HG03060 (cell line): ENCODE results near the gene CCL21.
A peak's percentile ranks its signal among the peaks of the same experiment; 100 is the strongest.

ENCODE experiments used
- ATAC-seq: cut with Tn5 transposase; IDR thresholded peaks from one replicate; pipeline ENCODE4 v1.9.1; 2021; ENCODE audit warnings: low read depth, moderate number of reproducible peaks; ENCODE audit not compliant: unreplicated experiment

Gene CCL21

DNA sequence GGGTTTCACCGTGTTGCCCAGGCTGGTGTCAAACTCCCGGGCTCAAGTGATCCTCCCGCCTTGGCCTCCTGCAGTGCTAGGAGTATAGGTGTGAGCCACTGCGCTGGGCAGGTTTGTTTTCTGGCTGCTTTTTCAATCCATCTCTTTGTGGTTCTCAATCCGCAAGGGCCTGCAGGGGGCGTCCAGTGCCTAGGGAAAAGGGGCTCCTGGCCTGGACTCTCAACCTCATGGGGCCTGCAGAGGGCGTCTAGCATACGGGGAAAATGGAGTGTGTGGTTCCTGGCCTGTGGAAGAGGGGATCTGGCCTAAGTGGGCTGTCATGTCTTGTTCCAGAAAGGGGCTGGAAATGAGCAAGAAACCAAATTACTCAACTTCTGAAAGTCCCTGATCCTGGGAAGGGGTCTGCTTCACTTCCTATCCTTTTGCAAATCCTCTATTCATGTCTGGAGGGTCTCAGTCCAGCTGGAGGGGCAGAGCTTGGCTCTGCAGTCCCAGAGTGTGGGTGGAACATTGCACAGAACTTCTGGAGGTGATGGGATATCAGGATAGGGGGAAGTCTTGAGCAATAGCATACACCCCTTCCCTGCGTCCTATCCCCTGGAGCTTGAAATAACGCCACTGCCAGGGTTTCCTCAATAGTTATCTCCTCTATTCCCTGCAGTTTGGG, 34.8 kb downstream of the CCL21 start:
- ATAC-seq: no peak

DNA sequence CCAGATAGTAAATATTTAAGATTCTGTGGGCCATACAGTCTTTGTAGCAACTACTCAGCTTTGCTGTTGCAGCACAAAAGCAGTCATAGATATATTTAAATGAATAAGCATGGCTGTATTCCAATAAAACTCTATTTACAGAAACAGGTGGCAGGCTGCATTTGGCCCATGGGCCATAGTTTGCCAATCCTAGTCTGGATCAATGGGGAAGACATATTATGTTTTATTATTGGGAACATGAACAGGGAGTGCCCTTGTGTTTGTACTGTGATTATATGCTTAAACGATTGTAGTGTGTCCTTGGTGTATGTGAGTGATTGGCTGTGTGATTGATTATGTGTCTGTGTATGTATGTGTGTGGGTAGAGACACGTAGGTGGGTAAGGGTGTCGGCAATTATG, 35.5 kb downstream of the CCL21 start:
- ATAC-seq: no peak

DNA sequence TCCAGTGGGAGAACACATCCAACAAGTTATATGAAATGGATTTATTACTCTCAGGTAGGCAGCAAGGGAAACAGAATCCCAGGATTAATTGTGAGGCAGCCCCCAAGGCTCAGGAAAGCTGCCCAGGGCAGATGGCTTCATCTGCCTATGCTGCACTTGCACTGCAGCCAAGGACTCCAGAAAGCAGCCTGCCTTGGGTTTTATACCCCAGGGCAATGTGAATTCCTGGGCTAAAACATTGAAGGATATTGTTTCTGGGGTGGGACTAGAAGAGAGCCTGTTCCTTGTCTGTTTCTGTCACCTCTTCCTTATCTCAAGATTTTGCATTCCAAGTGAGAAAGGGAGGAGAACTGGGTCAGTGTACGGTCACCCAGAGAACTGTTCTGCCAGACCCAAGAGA, 38.6 kb downstream of the CCL21 start:
- no peak for ATAC-seq

DNA sequence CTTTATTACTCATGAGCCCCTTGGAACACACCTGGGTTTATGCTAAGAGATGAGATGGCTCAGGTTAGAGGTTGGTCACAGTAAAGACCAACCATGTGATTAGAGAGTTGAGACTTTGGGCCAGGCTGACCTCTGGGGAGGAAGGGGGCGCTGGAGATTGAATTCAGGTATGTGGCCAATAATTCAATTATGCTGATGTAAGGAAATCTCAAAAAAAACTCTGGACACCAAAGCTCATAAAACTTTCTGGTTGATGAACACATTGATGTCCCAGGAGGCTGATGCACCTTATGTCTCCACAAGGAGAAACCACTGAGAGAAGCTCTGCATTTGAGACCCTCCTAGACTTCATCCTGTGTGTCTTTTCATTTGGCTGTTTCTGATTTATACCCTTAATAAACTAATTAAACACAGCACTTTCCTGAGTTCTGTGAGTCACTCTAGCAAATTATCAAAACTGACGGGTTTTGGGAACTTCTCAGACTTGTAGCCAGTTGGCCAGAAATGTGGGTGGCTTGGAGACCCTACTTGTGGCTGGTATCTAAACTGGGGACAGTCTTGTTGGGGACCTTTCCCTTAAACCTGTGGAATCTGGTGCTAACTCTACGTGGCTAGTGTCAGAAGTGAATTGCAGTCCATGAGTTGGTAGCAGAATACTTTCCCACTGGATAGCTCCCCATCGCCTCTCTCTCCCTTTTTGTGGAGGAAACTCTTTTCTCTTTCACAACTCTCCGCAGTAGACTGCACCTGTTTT, 40.0 kb downstream of the CCL21 start:
- ATAC-seq: no peak

DNA sequence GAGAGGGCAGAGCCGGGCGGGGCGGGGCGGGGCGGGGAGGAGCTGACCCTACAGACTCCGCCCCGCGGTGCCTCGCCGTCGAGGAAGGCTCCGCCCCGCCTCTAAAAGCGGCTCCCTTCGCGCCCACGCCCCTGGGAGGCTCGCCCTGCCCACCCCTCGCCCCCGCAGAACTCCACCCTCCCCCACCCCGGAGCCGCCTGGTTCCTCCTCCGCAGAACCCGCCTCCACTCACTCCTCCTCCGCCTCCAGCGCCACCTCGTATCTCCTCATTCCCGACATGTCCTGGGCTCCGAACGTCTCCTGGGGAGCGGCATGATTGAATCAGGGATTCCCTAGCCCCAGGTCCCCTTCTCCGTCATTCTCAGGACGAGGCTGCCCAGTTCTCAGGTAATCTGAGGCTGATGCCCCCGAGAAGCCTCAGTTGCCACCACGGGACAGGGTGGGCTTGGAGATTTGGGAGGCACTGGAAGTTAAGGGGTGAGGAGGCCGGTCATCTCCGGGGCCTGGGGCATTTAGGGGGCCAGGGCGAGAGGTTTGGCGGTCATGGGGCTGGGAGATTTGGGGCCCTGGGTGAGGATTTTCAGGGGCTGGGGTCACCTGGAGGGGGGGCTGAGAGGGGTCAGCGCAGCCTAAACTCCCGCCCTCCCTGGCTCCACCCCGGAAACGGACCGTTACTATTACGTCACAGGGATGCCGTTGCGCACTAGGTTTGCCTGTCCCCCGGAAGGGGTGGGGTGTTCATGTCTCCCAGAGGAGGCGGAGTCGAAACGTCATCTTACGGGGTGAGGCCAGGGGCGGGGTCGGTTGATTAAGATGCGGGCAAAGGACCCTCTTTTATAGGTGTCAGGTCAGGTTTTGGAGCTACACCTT, 44.3 kb downstream of the CCL21 start:
- ATAC-seq: peak; percentile 53

DNA sequence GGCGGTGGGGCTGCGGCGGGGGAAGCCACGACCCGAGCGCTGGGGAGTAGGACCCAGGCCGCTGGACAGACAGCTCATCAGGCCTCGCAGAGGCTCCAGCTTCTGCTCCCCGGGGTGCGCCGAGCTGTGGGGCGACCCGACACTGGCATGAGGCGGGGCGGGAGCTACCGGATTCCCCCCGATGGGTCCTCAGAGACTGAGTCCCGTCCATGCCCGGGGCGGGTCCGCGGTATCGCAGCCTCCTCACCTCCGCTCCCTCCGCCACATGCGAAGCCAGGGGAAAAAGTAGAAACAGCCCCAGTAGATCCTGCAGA, 44.9 kb downstream of the CCL21 start:
- ATAC-seq: no peak

DNA sequence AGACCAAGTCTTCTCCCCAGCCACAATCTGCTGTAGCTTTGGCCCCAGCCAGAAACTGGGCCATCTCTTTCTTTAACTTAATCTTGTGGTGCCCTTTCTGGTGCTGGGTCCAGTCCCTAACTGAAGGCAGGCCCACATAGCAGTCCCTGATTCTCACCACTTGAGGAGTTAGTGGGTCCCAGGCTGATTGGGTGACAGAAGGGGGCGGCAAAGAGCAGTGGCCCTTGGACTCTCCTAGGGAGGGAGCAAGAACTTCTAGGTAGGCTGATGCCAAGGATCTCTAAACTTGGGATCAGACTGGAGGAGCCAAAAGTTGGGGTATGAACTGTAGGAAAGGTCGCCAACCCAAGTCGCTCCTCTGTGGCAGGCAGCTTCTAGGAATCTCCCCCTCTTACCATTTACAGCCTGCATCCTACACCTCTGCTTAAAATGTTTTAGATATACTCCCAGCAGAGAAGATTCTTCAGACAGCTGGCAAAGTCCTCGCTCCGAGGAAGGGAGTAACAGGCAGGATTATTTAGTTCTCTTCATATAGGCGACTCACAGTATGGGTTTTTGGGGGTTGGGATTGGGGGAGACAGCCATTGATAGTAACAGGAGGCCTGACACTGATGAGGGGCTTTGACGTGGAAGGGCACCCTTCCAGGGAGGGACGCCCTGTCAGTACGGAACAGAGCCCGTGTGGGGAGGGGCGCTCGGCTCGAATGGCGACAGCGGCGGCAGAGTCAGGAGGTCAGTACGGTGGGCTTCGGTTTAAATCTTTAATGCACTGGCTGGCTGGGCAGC, 45.5 kb downstream of the CCL21 start:
- peak; percentile 39 for ATAC-seq

DNA sequence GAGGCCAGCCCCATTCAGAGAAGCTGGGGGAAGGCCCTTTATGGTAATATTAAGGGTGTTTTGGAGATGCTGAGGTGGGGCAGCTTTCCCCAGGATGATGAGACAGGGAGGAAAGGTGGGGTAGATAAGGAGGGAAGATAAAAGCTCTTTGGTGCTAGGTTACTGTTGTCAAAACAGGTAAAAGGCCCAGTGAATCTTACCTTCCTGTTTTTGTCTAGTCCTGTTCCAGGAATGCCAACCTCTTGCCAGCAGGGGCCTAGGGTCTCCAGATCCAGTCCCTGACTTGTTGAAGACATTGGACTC, 46.7 kb downstream of the CCL21 start:
- no peak for ATAC-seq

DNA sequence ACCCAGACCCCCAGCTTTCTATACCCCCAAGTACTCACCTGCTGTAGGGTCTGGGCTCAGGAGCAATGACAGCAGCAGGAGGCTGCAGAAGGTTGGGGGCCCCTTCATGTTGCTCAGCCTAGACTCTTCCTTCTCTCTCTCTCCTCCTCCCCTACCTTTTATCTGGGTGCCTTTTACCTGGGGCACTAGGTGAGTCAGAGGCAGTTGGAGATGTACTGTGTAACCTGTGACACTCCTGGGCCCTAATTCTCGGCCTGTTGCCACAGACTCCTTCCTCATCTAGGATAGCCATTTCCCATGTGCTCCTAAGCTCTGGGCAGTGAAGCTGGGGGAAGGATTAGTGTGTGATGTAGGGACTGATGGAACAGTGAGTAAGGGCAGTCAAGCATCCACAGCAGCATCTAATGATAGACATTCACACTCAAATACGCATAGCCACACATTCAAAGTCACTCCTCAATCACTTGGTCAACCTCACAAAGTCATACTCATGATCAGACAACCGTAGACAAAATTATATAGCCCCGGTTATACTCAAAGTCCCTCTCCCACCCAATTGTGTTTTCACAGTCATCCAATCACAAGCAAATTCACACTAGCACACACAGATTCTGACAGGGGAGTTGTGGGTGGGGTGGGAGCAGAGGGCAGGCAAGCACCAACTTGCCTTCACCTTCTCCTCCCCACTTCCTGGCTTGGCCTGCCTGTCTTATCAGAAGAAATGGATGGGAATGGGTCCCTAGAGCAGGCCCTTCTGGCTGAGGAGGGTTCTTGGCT, 47.2 kb downstream of the CCL21 start, which contains the start of gene CCL27:
Gene CCL27, minus strand, starts transcription at position 132 of the 777 bp plus-strand sequence. Its CDS starts 24 bp downstream, at position 108.
- ATAC-seq: no peak

DNA sequence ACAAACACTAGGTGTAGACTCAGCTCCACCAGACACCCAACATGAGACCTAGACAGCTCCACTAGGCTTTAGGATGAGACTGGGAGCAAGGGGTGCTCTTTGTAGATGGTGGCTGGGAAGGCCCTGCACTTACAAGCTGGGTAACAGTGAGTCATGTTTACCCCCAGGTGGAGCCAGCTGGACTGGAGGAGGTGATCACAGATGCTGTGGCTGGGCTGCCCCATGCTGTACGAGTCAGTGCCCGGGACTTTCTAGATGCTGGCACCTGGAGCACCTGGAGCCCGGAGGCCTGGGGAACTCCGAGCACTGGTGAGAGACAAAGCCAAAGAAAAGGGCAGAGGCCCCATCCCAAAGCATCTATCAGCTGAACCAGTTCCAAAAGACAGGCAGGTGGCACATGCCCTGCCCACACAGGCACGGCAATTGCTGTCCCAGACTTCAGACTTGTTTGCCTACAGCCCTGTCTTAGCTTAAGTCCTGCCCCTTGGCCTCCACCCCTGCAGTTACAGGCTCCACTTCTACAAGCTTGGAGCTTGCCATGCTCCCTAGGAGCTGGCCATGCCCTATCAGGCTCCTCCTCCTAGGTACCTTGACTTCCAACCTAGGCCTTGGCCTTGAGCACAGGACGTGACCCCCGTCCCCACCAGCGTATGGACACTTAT, 50.2 kb downstream of the CCL21 start:
- no peak for ATAC-seq
